M059J (cell line): ENCODE measurements around the gene BNIP5. TPM values are rescaled to one million over a fixed set of nuclear protein-coding genes. Genes with fewer than 3 reads are reported as not detected.

ENCODE experiments used
- DNase-seq: peaks from one replicate; pipeline ENCODE4 v3.0.0-alpha.2; 2012; ENCODE audit warnings: low read depth
- total RNA-seq: library from RNA; depleted of rRNA; stranded (reverse); fragments of >200 nt; shearing (Covaris generic); gene quantifications from 2 replicates; pipeline ENCODE4 v1.2.3, GENCODE V29; 2014

The BNIP5 gene
- total RNA-seq, 1 experiment from 2014 or later, result not detected

GRCh38 chr6:36296240-36296639, 40.4 kb downstream of the BNIP5 start:
- DNase-seq, result no peak

DNA sequence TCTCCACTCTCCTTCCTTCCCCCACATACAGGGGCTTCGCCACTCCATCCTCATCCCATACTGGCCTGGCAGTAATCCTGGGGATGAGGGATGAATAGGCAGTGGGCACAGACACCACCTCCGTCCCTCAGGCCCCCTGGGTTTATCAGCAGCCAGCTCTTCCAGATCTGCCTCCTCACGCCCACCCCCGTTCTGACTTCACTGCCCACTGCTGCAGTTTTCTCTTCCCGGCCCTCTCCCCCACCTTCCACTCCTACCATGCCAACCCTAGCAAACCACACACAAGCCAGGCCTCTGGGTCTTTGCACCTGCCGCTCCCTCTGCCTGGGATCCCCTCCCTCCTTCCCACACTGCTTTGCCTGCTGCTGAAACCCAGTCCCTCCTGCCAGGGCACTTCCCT, 44.5 kb downstream of the BNIP5 start:
- DNase-seq, result no peak

DNA sequence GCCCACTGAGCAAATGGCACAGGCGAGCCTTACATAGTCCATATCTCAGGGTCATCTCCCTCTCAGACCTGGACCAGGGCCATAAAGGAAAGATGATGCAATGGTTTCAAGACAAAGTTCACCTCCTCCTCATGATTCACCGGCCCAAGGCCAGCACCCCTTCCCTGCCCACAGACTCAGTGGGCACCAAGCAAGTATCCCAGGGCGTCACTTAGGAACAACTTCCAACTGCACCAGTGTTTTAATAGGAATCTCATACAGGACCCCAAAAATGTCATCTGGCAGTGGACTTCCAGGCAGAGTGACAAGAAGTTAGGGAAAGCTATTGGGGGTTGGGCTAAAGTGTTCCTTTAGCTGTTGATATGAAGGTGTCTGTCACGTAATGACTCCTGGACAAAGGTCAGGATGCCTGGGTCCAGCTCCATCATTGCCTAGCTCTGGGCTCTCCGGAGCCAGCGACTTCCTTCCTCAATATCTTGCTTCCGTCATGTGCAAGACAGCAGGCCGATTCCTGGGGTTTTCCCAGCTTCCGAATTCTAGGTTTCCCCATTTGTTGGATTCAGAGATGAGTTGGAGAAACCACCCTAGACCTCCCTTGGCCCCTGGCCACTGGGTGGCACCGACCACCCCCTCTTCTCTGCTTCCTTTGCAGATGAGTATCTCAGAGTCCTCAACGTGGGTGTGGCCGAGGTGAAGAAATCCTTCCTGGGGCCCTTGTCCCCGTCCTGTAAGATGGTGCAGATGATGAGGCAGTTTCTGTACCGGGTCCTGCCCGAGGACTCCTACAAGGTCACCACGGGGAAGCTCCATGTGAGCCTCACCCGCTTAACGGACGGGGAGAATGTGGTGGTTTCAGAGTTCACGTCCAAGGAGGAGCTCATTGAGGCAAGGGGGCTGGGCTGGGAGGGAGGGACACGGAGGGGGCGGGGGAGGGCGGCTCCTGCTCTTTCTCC, 45.7 kb downstream of the BNIP5 start:
- peak; percentile 85 for DNase-seq

GRCh38 chr6:36289281-36289878, 47.3 kb downstream of the BNIP5 start:
- peak; percentile 49 for DNase-seq

GRCh38 chr6:36286858-36287257, 49.8 kb downstream of the BNIP5 start:
- no peak for DNase-seq

- DNase-seq, result no peak
Observed at GRCh38 chr6:36285797-36286196, 50.9 kb downstream of the BNIP5 start.

GRCh38 chr6:36285187-36285671, 51.5 kb downstream of the BNIP5 start:
- DNase-seq, result no peak

DNA sequence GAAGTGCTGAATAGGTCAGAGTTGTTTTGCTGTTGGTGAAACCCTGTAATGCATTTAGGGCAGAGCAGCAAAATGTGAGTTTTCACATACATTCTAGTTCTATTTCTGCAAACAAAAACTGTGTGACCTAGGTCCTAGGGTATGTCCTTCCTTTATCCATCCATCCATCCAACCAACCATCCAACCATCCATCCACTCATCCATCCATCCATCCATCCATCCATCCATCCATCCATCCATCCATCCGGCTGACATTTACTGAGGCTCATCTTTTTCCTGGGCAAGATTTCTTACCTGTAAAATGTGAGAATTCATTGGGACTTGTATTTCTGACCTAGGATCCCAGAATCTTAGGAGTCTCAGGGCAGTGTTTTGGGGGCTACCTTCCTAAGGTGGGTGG, 52.3 kb downstream of the BNIP5 start:
- no peak for DNase-seq

DNA sequence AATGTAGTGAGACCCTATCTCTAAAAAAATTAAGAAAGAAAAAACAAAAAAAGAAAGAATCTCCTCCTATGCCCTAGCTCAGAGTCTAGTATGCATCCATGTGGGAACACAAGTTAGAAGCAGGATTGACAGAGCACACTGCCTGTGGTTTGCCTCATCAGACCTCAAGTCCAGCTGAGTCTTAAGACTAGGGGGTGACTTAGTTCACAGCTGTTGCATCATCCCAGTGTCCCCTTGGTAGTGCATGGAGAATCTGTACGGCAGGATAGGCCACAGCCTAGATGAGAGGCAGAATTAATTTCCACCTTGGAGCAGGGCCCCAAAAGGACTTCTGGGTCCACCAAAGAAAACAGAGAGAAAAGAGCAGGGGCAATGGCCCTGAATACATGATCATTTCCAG, 53.1 kb downstream of the BNIP5 start:
- DNase-seq, result no peak

DNA sequence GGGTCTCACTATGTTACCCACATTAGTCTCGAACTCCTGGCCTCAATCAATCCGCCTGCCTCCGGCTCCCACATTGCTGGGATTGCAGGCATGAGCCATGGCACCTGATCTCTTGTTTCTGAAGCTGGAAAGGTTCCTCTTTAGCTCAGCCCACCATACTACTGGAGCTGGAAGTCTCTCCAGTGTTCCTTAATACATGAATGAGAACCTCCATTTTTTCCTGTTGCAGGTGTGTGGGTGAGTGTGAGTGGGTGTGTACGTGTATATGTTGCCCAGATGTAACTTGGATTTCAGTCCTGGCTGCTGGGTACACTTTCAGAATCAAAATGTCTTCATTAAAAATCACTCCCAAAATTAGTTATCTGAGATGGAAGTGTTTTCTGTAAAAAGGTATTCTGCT, 55.7 kb downstream of the BNIP5 start:
- DNase-seq, result no peak

DNA sequence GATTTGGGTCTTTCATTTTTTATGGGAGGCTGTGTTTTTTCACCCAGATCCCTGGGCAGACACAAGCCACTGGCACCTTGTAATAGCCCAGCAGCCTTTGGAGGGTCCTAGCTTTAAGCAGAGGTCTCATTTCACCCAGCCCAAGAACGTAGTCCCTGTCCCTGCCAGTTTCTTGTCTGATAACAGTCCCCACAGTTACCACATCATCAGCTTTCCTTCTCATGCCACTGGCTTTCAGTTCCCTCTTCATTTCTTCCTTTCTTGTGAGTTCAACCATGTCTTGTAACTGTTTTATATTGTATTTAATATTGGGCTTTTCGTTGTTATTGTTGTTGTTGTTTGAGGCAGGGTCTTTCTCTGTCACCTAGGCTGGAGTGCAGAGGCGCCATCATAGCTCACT, 56.2 kb downstream of the BNIP5 start:
- no peak for DNase-seq

DNA sequence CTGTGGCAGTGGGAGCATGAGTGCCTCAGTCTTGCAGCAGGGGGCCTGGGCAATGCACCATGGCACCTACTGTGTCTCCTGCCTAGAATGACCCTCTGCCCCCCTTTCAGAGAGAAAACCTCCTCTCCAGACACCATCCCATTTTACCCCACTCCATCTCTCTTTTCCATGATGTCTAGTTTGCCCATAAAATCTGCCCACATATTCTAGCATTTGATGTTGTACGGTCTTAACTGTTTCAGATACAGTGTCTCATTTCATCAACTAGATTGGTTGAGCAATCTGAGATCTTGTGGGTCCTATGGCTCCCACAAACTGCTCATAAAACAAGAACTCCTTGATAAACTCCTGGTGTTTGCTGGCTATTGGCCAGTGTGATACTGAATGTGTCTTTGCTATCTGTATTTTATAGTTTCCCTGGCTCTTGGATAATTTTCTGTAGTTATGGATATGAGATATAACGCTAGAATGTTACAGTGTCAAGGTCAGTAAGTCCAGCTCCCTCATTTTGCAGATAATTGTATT, 58.7 kb downstream of the BNIP5 start:
- DNase-seq, result no peak

GRCh38 chr6:36276581-36277536, 59.8 kb downstream of the BNIP5 start:
- no peak for DNase-seq

DNA sequence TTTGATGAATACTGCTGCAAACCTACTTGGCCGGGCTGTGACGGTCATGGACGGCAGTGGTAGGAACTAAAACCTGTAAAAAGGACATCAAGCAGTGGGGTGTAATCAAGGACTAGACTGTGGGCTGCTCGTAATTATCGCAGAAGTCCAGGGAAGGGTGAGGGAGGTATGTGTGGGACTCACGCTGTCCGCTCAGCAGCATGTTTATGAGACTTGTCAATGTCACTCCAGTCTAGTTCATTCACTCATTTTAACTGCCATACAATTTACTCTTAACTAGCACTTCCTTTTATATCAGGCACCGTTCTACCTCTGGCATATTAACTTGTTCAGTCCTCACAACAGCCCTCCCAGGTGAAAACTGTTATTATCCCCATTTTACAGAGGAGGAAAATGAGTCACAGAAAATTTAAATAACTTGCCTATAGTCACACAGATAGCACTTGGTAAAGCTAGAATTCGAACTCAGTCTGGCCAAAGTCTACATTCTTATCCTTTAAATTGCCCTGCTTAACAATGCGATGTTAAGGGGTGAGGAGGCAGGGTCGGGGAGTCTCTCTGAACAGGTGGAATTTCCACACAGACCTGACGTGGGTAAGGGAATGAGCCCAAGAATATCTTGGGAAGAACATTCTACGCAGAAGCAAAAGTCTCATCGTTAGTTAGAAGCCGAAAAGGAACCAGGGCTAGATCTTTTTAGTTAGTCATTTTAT, 62.7 kb downstream of the BNIP5 start:
- no peak for DNase-seq

GRCh38 chr6:36273067-36273466, 63.6 kb downstream of the BNIP5 start:
- DNase-seq, result no peak

DNA sequence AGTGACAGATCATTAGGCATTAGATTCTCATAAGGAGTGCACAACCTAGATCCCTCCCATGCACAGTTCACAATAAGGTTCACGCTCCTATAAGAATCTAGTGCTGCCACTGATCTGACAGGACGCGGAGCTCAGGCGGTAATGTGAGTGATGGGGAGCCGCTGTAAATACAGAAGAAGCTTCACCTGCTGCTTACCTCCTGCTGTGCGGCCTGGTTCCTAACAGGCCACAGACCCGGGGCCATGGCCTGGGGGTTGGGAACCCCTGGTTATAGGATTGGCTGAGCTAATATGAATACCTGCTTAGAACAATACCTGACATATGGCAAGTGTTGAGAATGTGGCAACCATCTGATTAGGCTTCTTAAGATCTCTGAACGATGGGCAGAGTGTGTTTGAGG, 64.5 kb downstream of the BNIP5 start:
- DNase-seq, result no peak

- DNase-seq, result peak; percentile 27
Observed at GRCh38 chr6:36269834-36270705, 66.6 kb downstream of the BNIP5 start, which contains the start of gene PNPLA1. Gene PNPLA1 (plus strand): TSS chr6:36270060. CDS start chr6:36270460, 400 bp downstream.

DNA sequence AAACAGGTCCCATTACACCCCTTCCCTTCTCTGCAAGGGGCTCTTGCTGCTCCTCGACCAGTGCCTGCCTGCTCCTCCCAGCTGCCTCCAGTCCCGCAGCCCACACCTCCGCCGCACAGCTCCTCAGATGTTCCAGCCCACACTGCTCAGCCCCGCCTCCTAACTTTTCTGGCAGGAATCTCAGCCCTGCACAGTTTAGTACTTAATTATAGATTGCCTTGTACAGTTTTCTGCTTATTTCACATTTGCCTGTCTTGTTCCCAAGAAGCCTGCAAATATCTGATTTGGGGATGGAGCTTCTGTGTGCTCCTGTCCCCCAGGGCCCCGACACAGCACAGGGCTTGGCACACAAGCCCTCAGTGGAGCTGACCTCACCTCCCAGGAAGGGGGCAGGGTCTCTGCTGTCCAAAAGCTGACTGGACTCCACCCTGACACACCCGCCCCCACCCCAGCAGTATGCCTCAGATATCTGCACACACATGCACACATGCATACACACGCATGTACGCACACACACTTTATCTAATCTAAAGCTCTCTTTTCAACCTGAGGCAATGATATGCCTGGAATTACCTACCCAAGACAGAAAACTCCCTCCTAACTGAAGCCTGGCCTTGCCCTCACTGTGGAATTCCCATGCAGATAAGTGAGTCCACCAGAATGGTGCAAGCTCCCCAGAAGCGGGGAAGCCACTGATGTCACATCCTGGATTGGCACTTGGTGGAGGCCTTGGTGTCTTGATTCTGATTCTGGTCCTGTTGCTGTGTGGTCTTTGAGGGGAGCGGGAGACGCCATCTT, 68.0 kb downstream of the BNIP5 start:
- DNase-seq, result peak; percentile 45
